Medulla oblongata (tissue), 1 donor: Measurements from ENCODE around the gene KLHDC8A.
A peak's percentile ranks its signal among the peaks of the same experiment; 100 is the strongest.
"Not testable (repeated sequence)": the region's sequence is repeated elsewhere in the genome, so short reads cannot be mapped to it uniquely, and the experiment has no call there.

Source experiments
- DNase-seq: peaks from one replicate; pipeline ENCODE4 v3.0.0-alpha.2; 2015; ENCODE audit errors: extremely low spot score

KLHDC8A gene

DNA sequence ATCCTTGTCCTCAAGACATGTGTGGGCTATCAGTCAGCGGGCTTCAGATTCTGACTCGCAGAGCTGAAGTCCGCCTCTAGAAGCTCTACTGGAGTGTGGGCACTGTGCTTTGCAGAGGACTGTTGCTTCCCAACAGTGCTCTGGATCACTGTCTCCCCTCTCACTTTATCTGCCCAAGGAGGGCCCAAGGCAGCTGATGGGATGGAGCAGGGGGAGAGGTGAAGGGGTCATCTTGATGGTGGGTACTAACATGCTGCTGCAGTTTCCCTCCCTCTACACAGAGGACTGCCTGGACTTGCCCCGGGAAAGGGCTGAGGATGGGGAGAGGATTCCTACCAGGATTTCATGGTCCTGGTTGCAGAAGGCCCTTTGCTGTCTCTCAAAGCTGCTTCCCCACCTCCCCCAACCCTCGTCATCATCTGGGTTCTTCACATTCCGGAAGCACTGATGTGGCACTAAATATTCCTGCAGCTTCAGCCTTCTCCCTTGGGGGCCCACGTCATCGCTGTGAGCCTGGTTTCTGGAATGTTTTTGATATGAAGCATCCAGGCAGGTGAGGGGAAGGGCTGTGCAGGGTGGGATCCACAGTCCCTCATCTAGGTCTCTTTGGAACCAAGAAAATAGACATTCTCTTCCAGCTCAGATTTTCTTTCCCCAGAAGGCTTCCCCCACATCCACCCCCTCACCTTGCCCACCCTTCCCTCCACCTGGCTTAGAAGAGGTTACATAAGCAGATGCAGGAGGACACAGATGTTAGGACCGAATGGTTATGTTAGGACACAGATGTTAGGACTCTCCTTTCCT lies 58.3 kb downstream of the KLHDC8A start:
- no peak for DNase-seq

GRCh38 chr1:205297546-205298177 lies 59.1 kb downstream of the KLHDC8A start:
- DNase-seq = not testable (repeated sequence)

- DNase-seq = no peak
Measured at GRCh38 chr1:205296154-205296553, 60.6 kb downstream of the KLHDC8A start.

GRCh38 chr1:205294934-205295333 lies 61.8 kb downstream of the KLHDC8A start:
- DNase-seq = no peak

- DNase-seq = no peak
Measured at GRCh38 chr1:205294175-205294917, 62.4 kb downstream of the KLHDC8A start.

DNA sequence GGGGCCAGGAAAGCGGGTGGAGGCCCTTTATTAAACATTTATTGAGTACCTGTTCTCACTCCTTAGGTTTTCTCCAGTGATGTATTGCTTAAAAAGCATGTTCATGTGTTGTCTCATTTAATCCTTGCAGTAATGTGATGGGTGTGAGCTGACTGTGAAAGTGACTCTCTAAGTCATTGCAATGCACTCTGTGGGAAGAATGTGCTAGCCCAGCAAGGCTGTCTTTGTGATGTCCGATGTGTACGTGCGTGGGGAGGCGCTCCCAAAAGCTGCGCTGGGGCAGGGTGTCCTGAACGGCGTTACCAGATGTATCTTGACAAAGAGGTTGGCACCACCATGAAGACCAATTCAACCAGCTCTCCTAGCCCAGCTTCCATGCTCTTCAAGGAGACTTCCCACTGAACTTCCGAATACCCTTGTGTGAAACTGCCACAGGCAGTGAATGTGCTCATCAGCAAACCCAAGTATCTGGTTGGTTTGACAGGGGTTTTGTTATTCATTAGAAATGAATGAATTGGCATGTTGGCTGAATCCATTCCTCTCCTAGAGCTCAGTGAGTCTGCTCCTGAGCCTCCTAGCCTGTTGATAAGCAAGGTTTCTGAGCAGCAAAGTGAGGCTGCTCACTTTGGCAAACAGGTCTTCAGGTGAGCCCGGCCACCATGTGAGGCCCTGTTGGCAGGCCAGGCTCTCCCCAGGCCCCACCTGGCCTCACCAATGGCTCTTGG lies 63.2 kb downstream of the KLHDC8A start:
- no peak for DNase-seq

DNA sequence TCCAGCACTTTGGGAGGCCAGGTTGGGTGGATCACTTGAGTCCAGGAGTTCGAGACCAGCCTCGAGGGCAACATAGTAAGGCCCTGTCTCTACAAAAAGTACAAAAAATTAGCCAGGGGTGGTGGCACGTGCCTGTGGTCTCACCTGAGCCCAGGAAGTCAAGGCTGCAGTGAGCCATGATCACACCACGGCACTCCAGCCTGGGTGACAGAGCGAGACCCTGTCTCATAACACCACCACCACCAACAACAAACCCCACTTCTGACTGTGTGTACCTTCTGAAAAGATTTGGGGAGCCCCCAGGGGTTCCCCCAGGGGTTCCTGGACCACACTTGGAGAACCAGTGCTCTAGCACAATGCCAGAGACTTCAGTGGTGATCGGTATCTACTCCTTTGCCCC lies 65.1 kb downstream of the KLHDC8A start:
- no peak for DNase-seq

DNA sequence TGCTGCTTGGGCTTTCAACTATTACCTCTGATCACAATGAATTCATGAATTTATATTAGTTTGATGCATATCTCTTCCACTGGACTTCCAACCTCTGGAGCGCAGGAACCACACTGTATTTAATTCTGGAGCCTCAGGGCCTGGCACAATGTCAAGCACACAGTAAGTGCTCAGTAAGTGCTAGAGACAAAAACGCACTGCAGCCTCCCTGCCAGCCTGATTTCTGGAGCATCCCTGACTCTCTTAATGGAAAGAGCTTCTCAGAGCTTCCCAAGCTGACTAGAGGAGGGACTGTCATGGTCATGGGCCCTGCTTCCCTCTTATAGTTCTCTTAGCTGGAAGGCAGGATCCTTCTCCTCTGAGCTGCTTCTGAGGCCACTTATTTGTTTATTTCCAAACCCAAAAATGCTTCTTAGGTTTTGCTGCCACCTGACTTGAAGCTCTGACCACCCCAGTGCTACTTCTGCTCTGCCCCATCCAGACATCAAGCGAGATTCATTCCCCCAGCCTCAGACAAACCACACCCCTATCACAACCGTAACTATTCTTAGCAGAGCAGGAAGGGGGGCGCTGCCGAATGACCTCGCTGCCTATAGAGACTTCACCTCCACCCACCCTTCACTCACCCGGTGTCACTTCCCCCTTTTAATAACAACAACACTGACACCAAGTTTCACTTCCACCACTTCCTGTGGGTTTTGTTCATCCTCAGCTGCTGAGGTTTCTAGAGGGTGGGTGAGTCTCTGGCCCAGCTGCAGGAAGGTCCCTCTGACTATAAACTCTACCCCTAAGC lies 68.8 kb downstream of the KLHDC8A start:
- DNase-seq = peak; percentile 91

- DNase-seq = no peak
Measured at GRCh38 chr1:205287076-205287475, 69.6 kb downstream of the KLHDC8A start.

DNA sequence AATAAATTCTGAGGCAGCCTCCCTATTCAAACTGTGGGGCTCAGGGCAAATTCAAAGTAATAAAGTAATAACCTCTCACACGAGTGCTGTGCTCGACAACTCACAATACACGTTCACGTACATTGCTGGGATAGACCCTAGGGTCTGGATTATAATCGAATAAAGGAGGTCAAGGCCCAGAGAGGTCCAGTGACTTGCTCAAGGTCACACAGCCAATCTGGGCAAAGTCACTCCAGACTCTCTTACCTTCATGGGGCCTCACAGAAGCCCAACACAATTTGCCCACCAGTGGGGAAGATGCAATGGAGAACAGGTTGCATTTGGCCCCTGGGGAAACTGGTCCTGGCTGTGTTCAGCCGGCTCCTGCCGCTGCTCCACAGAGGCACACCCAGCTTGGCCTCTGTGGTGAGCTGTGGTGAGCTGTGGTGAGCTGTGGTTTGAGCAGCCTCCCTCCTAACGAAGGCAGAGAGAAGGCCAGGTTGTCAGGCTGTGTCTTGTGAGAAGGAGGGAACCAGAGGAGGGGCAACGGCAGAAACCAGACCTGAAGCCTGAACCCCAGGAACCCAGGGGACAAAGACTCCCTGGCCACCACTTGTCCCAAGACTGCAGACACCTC lies 70.3 kb downstream of the KLHDC8A start:
- no peak for DNase-seq
